ENCODE data around the gene ACTG1.

Gene ACTG1

GRCh38 chr17:81483085-81483861, 29.3 kb downstream of the ACTG1 start:
- TF ChIP-seq, protein P1, sequence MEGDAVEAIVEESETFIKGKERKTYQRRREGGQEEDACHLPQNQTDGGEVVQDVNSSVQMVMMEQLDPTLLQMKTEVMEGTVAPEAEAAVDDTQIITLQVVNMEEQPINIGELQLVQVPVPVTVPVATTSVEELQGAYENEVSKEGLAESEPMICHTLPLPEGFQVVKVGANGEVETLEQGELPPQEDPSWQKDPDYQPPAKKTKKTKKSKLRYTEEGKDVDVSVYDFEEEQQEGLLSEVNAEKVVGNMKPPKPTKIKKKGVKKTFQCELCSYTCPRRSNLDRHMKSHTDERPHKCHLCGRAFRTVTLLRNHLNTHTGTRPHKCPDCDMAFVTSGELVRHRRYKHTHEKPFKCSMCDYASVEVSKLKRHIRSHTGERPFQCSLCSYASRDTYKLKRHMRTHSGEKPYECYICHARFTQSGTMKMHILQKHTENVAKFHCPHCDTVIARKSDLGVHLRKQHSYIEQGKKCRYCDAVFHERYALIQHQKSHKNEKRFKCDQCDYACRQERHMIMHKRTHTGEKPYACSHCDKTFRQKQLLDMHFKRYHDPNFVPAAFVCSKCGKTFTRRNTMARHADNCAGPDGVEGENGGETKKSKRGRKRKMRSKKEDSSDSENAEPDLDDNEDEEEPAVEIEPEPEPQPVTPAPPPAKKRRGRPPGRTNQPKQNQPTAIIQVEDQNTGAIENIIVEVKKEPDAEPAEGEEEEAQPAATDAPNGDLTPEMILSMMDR (IDR thresholded peaks at IDR 0.05) = no peak
- H3K4me1 ChIP-seq = peaks cover 0 to 51% (median 42%) of the 10 kb centered on the region in 4 donors
- peak overlapping the region in 1 of 2 donors; percentile 51 for H3K4me3 ChIP-seq
- DNase-seq = no peak
- intact Hi-C loops (cut with DNase I; ENCODE audit: low total_unique reads) = loop anchor here (5.0 kb wide), 3 partner anchors 91 to 231 kb away; no protein-coding TSS in a partner anchor
- H3K27ac ChIP-seq = no peak overlapping the region
- no peaks in the 10 kb centered on the region for H3K36me3 ChIP-seq
- H3K9me3 ChIP-seq = no peaks in the 10 kb centered on the region
- peaks cover 0 to 7% of the 10 kb centered on the region in 2 donors for H3K27me3 ChIP-seq

DNA sequence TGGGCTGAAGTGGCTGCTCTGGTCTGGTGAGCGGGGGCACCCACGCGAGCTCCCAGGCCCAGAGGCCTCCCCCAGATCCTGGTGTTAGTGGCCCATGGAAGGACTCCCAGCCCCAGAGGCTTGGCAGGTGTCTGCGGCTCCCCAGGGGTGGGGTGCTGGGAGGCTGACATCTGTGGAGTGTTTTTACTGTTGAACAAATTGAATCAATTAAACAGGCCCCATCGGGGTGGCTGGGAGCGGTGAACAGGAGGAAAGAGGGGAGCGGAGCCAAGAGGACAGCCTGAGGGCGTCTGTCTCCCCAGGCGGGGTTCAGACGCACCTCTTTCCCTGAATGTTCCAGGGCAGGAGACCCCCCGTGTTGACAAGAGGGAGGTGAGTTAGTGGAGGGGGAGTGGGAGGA, 29.9 kb downstream of the ACTG1 start:
- TF ChIP-seq, protein P1 (IDR thresholded peaks at IDR 0.05) = no peak
- H3K4me3 ChIP-seq = no peak overlapping the region
- no peak for DNase-seq
- H3K4me1 ChIP-seq = peaks cover 0 to 45% (median 39%) of the 10 kb centered on the region in 4 donors
- no peaks in the 10 kb centered on the region for H3K36me3 ChIP-seq
- intact Hi-C loops (cut with DNase I; ENCODE audit: low total_unique reads) = loop anchor here (5.0 kb wide), 3 partner anchors 90 to 230 kb away; no protein-coding TSS in a partner anchor
- H3K9me3 ChIP-seq = no peaks in the 10 kb centered on the region
- H3K27ac ChIP-seq = no peak overlapping the region
- H3K27me3 ChIP-seq = peaks cover 0 to 7% of the 10 kb centered on the region in 2 donors

DNA sequence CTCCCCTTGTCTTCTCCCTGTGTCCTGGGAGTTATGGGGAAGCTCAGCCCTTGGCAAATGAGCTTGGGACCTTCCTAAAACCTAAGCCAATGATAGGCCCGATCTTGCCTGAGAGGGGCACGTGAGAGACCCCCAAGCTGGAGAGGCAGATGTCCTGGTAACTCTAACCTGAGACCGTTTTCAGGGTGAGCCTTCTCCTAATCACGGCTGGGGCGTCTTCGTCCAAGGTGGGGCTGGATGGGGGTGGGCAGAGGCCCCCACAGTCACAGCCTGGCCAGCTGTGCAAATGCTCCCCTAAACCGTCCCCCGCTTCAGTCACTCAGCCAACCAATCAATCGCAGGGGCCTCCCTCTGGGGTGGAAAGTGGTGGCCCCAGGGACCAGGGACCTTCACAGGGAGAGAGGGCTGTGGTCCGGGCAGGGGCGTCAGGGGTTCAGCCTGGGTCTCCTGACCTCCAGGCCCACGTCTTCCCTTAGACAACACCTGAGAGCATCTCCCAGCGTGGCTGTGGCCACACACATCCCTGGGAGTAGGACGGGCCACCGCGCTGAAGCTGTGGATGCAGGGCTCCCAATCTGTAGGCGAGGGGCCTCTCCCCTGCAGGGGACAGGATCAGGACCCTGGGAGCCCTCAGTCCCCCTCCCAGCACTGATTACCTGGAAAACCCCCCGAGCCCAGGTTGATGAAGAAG, 30.6 kb downstream of the ACTG1 start:
- Histone ChIP-seq H3K27ac (no peak overlapping the region), H3K4me1 (peaks cover 0 to 41% (median 35%) of the 10 kb centered on the region in 4 donors), H3K36me3 (no peaks in the 10 kb centered on the region), H3K9me3 (no peaks in the 10 kb centered on the region), H3K4me3 (peak overlapping the region; percentile 47 to 58), H3K27me3 (peaks cover 0 to 7% of the 10 kb centered on the region in 2 donors)
- TF ChIP-seq, protein P1 (IDR thresholded peaks at IDR 0.05) = no peak
- no peak for DNase-seq
- intact Hi-C loops (cut with DNase I; ENCODE audit: low total_unique reads) = loop anchor here (5.0 kb wide), 3 partner anchors 90 to 230 kb away; no protein-coding TSS in a partner anchor

- TF ChIP-seq, protein P1 (IDR thresholded peaks at IDR 0.05) = no peak
- Histone ChIP-seq H3K4me3 (peak overlapping the region; percentile 47 to 58), H3K4me1 (peaks cover 0 to 41% (median 35%) of the 10 kb centered on the region in 4 donors), H3K27me3 (peaks cover 0 to 7% of the 10 kb centered on the region in 2 donors), H3K27ac (no peak overlapping the region), H3K36me3 (no peaks in the 10 kb centered on the region), H3K9me3 (no peaks in the 10 kb centered on the region)
- intact Hi-C loops (cut with DNase I; ENCODE audit: low total_unique reads) = loop anchor here (5.0 kb wide), 3 partner anchors 89 to 229 kb away; no protein-coding TSS in a partner anchor
- DNase-seq = peak; percentile 66 to 84
Measured at GRCh38 chr17:81481073-81481799, 31.4 kb downstream of the ACTG1 start.

Data from tibial artery (tissue), 4 donors.